ENCODE measurements around the gene ZNF236.

DNA sequence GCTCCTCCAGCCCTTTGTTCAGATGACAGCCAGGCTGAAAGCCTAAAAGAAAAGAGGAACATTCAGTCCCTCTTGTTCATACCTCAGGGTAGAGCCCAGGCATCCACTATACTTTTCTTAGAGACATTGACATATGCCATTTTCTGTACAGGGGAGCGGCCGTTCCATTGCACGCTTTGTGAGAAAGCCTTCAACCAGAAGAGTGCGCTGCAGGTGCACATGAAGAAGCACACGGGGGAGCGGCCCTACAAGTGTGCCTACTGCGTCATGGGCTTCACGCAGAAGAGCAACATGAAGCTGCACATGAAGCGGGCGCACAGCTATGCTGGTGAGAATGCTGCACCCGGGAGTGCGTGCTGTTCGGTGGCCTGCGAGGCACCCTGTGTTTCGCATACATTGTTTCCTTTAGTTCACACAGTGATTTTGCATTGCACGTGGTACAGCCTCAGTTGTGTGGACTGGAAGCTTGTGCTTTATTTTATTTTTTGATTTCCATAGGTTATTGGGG is 138.2 kb downstream of the ZNF236 start:
- TF ChIP-seq CTCF (conservative IDR thresholded peaks at IDR 0.05 in 1 of 2, IDR thresholded peaks at IDR 0.05 in 1 of 2; ENCODE audit: low read depth in 1 of 2, low read length in 2 of 2) (no peak), EZH2 (IDR thresholded peaks at IDR 0.05; ENCODE audit: low read length, missing control alignments) (no peak)

Measured in fibroblast of lung (primary cell).